K562 (cell line): Measurements from ENCODE around the gene LRRC8E. TPM values are rescaled to one million over a fixed set of nuclear protein-coding genes. Genes with fewer than 3 reads are reported as not detected.

Experiments used
- ASH1L ChIP-seq: fragments of 450-650 bp; IDR thresholded peaks from 2 replicates; pipeline ENCODE4 v1.6.1; 2018; ENCODE audit warnings: borderline replicate concordance, mild to moderate bottlenecking, low read depth; ENCODE audit not compliant: partially characterized antibody
- BDP1 ChIP-seq: IDR thresholded peaks from 3 replicates; pipeline ENCODE4 v1.6.1; 2011; ENCODE audit not compliant: insufficient read length, insufficient read depth
- CC2D1A ChIP-seq: fragments of 450-650 bp; IDR thresholded peaks from 2 replicates; pipeline ENCODE4 v1.6.1; 2017; ENCODE audit warnings: mild to moderate bottlenecking
- CEBPG ChIP-seq, 3 experiments: fragments of 200-800 bp in 1 of 3; sonication (Bioruptor generic) in 1 of 3; sonication (generic) in 1 of 3; formaldehyde crosslinking in 1 of 3; IDR thresholded peaks in 2 of 3; conservative IDR thresholded peaks in 1 of 3; 2 replicates each; pipeline versions ENCODE4 v1.6.1 to v1.8.0; 2016 to 2022; ENCODE audit warnings: missing compliant biosample characterization in 2 of 3, missing genetic modification characterization in 2 of 3, mild to moderate bottlenecking in 1 of 3, missing genetic modification reagents in 1 of 3
- DLX4 ChIP-seq: fragments of 250-450 bp; sonication (Bioruptor Pico); IDR thresholded peaks from 2 replicates; pipeline ENCODE4 v1.6.1; 2021; ENCODE audit warnings: mild to moderate bottlenecking
- EP300 ChIP-seq: IDR thresholded peaks from 2 replicates; pipeline ENCODE4 v1.6.1; 2012; ENCODE audit warnings: low read length, improper control_type of control experiment
- ESRRB ChIP-seq: fragments of 250-450 bp; sonication (Bioruptor Pico); IDR thresholded peaks from 2 replicates; pipeline ENCODE4 v1.5.0; 2020; ENCODE audit warnings: mild to moderate bottlenecking, moderate library complexity, borderline replicate concordance
- FOXM1 ChIP-seq, 2 experiments: fragments of 450-650 bp in 1 of 2; sonication (generic) in 1 of 2; formaldehyde crosslinking in 1 of 2; IDR thresholded peaks; 2 replicates each; pipeline versions ENCODE4 v1.6.1 to v1.9.0; 2017 to 2022; ENCODE audit warnings: low read depth in 2 of 2, mild to moderate bottlenecking in 2 of 2, missing genetic modification reagents in 1 of 2, moderate library complexity in 1 of 2
- IRF9 ChIP-seq: fragments of 450-650 bp; IDR thresholded peaks from 2 replicates; pipeline ENCODE4 v1.6.1; 2016; ENCODE audit warnings: missing biosample characterization, missing genetic modification characterization
- MXI1 ChIP-seq: IDR thresholded peaks from 2 replicates; pipeline ENCODE4 v1.6.1; 2011; ENCODE audit warnings: low read depth, mild to moderate bottlenecking, improper control_type of control experiment, low read length
- NFE2L1 ChIP-seq: fragments of 450-650 bp; IDR thresholded peaks from 2 replicates; pipeline ENCODE4 v1.6.1; 2016; ENCODE audit warnings: missing genetic modification characterization, low read depth, mild to moderate bottlenecking, missing compliant biosample characterization, moderate library complexity, borderline replicate concordance
- NFIC ChIP-seq: fragments of 450-650 bp; IDR thresholded peaks from 2 replicates; pipeline ENCODE4 v1.6.1; 2017; ENCODE audit warnings: mild to moderate bottlenecking, inconsistent platforms
- PCBP2 ChIP-seq: fragments of 200-400 bp; formaldehyde crosslinking; IDR thresholded peaks from 2 replicates; pipeline ENCODE4 v1.6.1; 2018; ENCODE audit warnings: low read length, low read depth, mild to moderate bottlenecking, moderate library complexity; ENCODE audit not compliant: poor library complexity, severe bottlenecking
- RREB1 ChIP-seq: fragments of 250-450 bp; sonication (Bioruptor Pico); IDR thresholded peaks from 2 replicates; pipeline ENCODE4 v1.4.0; 2020
- SREBF2 ChIP-seq: sonication (generic); formaldehyde crosslinking; IDR thresholded peaks from 2 replicates; pipeline ENCODE4 v1.4.0; 2020; ENCODE audit warnings: mild to moderate bottlenecking, missing genetic modification reagents
- TAF9B ChIP-seq: fragments of 450-650 bp; IDR thresholded peaks from 2 replicates; pipeline ENCODE4 v1.6.1; 2018; ENCODE audit warnings: mild to moderate bottlenecking; ENCODE audit not compliant: partially characterized antibody
- TCF7L2 ChIP-seq: fragments of 150-350 bp; IDR thresholded peaks from 2 replicates; pipeline ENCODE4 v1.6.1; 2016; ENCODE audit warnings: low read depth, mild to moderate bottlenecking, low read length, moderate library complexity
- ZC3H8 ChIP-seq: fragments of 450-650 bp; IDR thresholded peaks from 2 replicates; pipeline ENCODE4 v1.6.1; 2017
- ZNF134 ChIP-seq: fragments of 250-450 bp; sonication (Bioruptor Pico); conservative IDR thresholded peaks from 2 replicates; pipeline ENCODE4 v1.4.0; 2020
- ZNF143 ChIP-seq: sonication (generic); formaldehyde crosslinking; IDR thresholded peaks from 2 replicates; pipeline ENCODE4 v1.9.0; 2022; ENCODE audit warnings: mild to moderate bottlenecking, missing genetic modification reagents
- ZNF311 ChIP-seq: fragments of 250-450 bp; sonication (Bioruptor Pico); IDR thresholded peaks from 2 replicates; pipeline ENCODE4 v1.4.0; 2020; ENCODE audit warnings: mild to moderate bottlenecking, moderate library complexity
- polyA plus RNA-seq, 8 experiments: library from polyadenylated mRNA; depleted of rRNA in 4 of 8; stranded (reverse) in 5 of 8; unstranded in 3 of 8; fragments of >200 nt; fragmentation: Nextera tagmentation in 2 of 8; fragmentation: Illumina TruSeq in 1 of 8; extraction: Ambion mirVana in 2 of 8; extraction: Trizol in 1 of 8; gene quantifications; 2 replicates each; pipeline versions ENCODE4 v1.2.1 to v1.2.3, GENCODE V29; 2011 to 2014; ENCODE audit warnings: inconsistent platforms in 1 of 8, missing spikeins in 1 of 8
- total RNA-seq, 7 experiments: library from RNA; depleted of rRNA in 6 of 7; stranded (reverse); fragments of >200 nt in 6 of 7; fragmentation: Illumina TruSeq in 2 of 7; extraction: Trizol in 2 of 7; gene quantifications; 2 replicates each; pipeline versions ENCODE4 v1.2.1 to v1.2.3, GENCODE V29; 2011 to 2021; ENCODE audit warnings: low replicate concordance in 1 of 7

The LRRC8E gene
- total and polyA plus RNA-seq, 9 of the 15 experiments (the other 6 are each of a cell fraction or from before 2014, with no cell fraction given) = 0.08 to 5.7 (median 3.5) TPM; not detected in 1

GRCh38 chr19:7943444-7944176, 55.3 kb downstream of the LRRC8E start, which contains the start of gene TIMM44 (continued):
- TF ChIP-seq RREB1 = 0 out of 2 replicates have a peak, but pooled peaks have one; percentile 74
- TF ChIP-seq ASH1L = peak; percentile 77
- peak; percentile 99 for TF ChIP-seq CEBPG (CRISPR knock-in tag; IDR thresholded peaks at IDR 0.05)
- peak; percentile 99 to 100 for TF ChIP-seq CEBPG (tag; conservative IDR thresholded peaks at IDR 0.05 in 1 of 2, IDR thresholded peaks at IDR 0.05 in 1 of 2)
- no peak for TF ChIP-seq ZNF134 (CRISPR knock-in tag)
- no peak for TF ChIP-seq CC2D1A
- no peak for TF ChIP-seq SREBF2 (CRISPR knock-in tag)
- no peak for TF ChIP-seq DLX4
- peak; percentile 49 for TF ChIP-seq NFIC
- no peak for TF ChIP-seq NFE2L1
- TF ChIP-seq PCBP2 = no peak
- peak; percentile 2; the same call in 1 of the 2 replicates for TF ChIP-seq EP300
- peak; percentile 91 for TF ChIP-seq IRF9 (tag)
- no peak for TF ChIP-seq ZNF311 (CRISPR knock-in tag)
- no peak for TF ChIP-seq TCF7L2
- no peak for TF ChIP-seq ZNF143
- no peak; the same call in 1 of the 2 replicates for TF ChIP-seq FOXM1 (IDR thresholded peaks at IDR 0.05; ENCODE audit: low read depth)
- TF ChIP-seq FOXM1 (CRISPR knock-in tag; IDR thresholded peaks at IDR 0.05; ENCODE audit: low read depth) = peak; percentile 61; the same call in 1 of the 2 replicates
- TF ChIP-seq TAF9B = peak; percentile 91
- TF ChIP-seq BDP1 = no peak
- TF ChIP-seq ZC3H8 = no peak
- peak; percentile 80; the same call in 1 of the 2 replicates for TF ChIP-seq MXI1
- TF ChIP-seq ESRRB (CRISPR knock-in tag) = no peak
